GM12865 (cell line): ENCODE measurements around the gene RAVER1.

ENCODE experiments used
- DNase-seq: peaks from one replicate; pipeline ENCODE4 v3.0.0; 2010; ENCODE audit warnings: low read depth
- H3K4me3 ChIP-seq: 2 replicates; pipeline ENCODE4 v1.5.1; 2011; ENCODE audit warnings: mild to moderate bottlenecking, low read depth, low read length, control low read depth
- CTCF ChIP-seq: IDR thresholded peaks from 2 replicates; pipeline ENCODE4 v1.5.1; 2011; ENCODE audit warnings: low read length, control low read depth, low read depth, inconsistent platforms; ENCODE audit not compliant: insufficient read depth; ENCODE audit errors: missing control alignments

The RAVER1 gene

GRCh38 chr19:10291554-10292205 lies 41.6 kb downstream of the RAVER1 start:
- TF ChIP-seq CTCF: no peak
- DNase-seq: no peak
- peak overlapping the region; percentile 75 for H3K4me3 ChIP-seq

GRCh38 chr19:10290876-10291553 lies 42.3 kb downstream of the RAVER1 start:
- TF ChIP-seq CTCF: no peak
- peak; percentile 69 for DNase-seq
- H3K4me3 ChIP-seq: peak overlapping the region; percentile 75

GRCh38 chr19:10290357-10290875 lies 42.9 kb downstream of the RAVER1 start:
- TF ChIP-seq CTCF: no peak
- peak overlapping the region; percentile 75 for H3K4me3 ChIP-seq
- no peak for DNase-seq

DNA sequence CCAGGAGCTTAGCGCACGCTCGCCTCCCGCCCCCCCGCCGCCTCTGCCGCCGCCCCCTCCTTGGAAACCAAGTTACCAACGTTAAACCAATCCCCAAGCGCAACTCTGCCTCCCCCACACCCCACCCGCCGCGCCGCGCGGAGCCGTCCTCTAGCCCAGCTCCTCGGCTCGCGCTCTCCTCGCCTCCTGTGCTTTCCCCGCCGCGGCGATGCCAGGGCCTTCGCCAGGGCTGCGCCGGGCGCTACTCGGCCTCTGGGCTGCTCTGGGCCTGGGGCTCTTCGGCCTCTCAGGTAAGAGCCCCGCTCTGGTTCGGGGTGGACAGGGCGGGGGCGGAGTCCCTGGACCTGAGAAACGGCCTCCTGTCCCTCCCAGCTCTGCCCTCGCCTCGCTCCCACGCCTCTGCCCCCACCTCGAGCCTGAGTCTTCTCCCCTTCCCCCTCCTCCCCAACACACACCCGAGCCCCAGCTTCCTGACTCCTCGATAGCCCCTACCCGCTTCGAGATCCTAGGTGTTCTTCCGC lies 43.4 kb downstream of the RAVER1 start, which contains the start of gene ICAM5:
ICAM5 (plus strand) TSS at position 117 of the 521 bp plus-strand sequence; CDS start at position 209, 92 bp downstream.
- DNase-seq: peak; percentile 54
- no peak for TF ChIP-seq CTCF
- H3K4me3 ChIP-seq: peak within 1 kb of the TSS; percentile 75

DNA sequence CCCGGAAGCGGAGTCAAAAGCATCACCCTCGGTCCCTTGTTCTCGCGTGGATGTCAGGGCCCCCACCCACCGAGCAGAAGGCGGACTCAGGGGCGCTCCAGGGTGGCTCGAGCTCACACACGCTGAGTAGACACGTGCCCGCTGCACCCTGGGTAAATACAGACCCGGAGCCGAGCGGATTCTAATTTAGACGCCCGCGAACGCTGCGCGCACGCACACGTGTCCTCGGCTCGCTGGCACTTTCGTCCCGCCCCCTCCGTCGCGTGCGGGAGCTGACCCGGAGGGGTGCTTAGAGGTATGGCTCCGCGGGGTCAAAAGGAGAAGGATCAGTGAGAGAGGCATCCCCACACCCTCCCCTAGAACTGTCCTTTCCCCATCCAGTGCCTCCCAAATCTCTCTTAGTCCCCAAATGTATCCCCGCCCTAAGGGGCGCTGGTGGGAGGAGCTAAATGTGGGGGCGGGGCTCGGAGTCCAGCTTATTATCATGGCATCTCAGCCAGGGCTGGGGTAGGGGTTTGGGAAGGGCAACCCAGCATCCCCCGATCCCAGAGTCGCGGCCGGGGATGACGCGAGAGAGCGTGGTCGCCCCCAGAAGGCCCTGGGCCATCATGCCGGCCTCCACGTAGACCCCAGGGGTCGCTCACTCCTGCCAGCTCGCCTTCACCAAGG lies 44.0 kb downstream of the RAVER1 start:
- TF ChIP-seq CTCF: no peak
- DNase-seq: peak; percentile 91
- H3K4me3 ChIP-seq: peak overlapping the region; percentile 75

DNA sequence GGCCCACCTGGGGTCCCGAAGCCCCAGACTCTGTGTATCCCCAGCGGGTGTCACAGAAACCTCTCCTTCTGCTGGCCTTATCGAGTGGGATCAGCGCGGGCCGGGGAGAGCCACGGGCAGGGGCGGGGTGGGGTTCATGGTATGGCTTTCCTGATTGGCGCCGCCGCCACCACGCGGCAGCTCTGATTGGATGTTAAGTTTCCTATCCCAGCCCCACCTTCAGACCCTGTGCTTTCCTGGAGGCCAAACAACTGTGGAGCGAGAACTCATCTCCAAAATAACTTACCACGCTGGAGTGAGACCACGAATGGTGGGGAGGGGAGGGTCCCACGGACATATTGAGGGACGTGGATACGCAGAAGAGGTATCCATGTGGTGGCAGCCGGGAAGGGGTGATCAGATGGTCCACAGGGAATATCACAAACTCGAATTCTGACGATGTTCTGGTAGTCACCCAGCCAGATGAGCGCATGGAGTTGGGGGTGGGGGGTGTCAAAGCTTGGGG lies 44.6 kb downstream of the RAVER1 start:
- H3K4me3 ChIP-seq: peak overlapping the region; percentile 75
- no peak for TF ChIP-seq CTCF
- peak; percentile 86 for DNase-seq
